ENCODE measurements around the gene ZNF276.
"Not testable (repeated sequence)": the region's sequence is repeated elsewhere in the genome, so short reads cannot be mapped to it uniquely, and the experiment has no call there.

DNA sequence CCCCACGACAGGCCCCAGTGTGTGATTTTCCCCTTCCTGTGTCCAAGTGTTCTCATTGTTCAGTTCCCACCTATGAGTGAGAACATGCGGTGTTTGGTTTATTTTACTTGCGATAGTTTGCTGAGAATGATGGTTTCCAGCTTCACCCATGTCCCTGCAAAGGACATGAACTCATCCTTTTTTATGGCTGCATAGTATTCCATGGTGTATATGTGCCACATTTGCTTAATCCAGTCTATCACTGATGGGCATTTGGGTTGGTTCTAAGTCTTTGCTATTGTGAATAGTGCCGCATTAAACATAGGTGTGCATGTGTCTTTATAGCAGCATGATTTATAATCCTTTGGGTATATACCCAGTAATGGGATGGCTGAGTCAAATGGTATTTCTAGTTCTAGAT, 49.8 kb upstream of the ZNF276 start:
- TF ChIP-seq, protein P1, sequence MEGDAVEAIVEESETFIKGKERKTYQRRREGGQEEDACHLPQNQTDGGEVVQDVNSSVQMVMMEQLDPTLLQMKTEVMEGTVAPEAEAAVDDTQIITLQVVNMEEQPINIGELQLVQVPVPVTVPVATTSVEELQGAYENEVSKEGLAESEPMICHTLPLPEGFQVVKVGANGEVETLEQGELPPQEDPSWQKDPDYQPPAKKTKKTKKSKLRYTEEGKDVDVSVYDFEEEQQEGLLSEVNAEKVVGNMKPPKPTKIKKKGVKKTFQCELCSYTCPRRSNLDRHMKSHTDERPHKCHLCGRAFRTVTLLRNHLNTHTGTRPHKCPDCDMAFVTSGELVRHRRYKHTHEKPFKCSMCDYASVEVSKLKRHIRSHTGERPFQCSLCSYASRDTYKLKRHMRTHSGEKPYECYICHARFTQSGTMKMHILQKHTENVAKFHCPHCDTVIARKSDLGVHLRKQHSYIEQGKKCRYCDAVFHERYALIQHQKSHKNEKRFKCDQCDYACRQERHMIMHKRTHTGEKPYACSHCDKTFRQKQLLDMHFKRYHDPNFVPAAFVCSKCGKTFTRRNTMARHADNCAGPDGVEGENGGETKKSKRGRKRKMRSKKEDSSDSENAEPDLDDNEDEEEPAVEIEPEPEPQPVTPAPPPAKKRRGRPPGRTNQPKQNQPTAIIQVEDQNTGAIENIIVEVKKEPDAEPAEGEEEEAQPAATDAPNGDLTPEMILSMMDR (IDR thresholded peaks at IDR 0.05): not testable (repeated sequence)
- TF ChIP-seq EP300 (IDR thresholded peaks at IDR 0.05): not testable (repeated sequence)
